Subcutaneous adipose tissue (tissue), 4 donors: ENCODE data around the gene ACE. TPM values are rescaled to one million over a fixed set of nuclear protein-coding genes. Genes with fewer than 3 reads are reported as not detected.

ENCODE experiments used
- total RNA-seq, 4 donors: library from RNA; depleted of rRNA; stranded (reverse); fragments of >200 nt; gene quantifications; one replicate each; pipeline ENCODE4 v1.1.0, GENCODE V29; 2016
- TF ChIP-seq, protein P1 (sequence below): fragments of 450-650 bp; IDR thresholded peaks from one replicate; pipeline ENCODE4 v1.5.1; 2016; ENCODE audit warnings: low read depth, mild to moderate bottlenecking, control low read depth, antibody characterized with exemption, moderate library complexity

Gene ACE
- total RNA-seq, 4 donors from 2014 or later, result 5.7 to 95.2 (median 16.8) TPM

GRCh38 chr17:63504261-63504660, 27.4 kb downstream of the ACE start:
- TF ChIP-seq, protein P1, sequence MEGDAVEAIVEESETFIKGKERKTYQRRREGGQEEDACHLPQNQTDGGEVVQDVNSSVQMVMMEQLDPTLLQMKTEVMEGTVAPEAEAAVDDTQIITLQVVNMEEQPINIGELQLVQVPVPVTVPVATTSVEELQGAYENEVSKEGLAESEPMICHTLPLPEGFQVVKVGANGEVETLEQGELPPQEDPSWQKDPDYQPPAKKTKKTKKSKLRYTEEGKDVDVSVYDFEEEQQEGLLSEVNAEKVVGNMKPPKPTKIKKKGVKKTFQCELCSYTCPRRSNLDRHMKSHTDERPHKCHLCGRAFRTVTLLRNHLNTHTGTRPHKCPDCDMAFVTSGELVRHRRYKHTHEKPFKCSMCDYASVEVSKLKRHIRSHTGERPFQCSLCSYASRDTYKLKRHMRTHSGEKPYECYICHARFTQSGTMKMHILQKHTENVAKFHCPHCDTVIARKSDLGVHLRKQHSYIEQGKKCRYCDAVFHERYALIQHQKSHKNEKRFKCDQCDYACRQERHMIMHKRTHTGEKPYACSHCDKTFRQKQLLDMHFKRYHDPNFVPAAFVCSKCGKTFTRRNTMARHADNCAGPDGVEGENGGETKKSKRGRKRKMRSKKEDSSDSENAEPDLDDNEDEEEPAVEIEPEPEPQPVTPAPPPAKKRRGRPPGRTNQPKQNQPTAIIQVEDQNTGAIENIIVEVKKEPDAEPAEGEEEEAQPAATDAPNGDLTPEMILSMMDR, result no peak

- TF ChIP-seq, protein P1, result no peak
Measured at GRCh38 chr17:63505341-63505740, 28.5 kb downstream of the ACE start.

GRCh38 chr17:63506627-63507026, 29.8 kb downstream of the ACE start:
- TF ChIP-seq, protein P1, result no peak

- TF ChIP-seq, protein P1, result no peak
Measured at GRCh38 chr17:63511331-63511730, 34.5 kb downstream of the ACE start.

- TF ChIP-seq, protein P1, result no peak
Measured at GRCh38 chr17:63512388-63512787, 35.5 kb downstream of the ACE start.

DNA sequence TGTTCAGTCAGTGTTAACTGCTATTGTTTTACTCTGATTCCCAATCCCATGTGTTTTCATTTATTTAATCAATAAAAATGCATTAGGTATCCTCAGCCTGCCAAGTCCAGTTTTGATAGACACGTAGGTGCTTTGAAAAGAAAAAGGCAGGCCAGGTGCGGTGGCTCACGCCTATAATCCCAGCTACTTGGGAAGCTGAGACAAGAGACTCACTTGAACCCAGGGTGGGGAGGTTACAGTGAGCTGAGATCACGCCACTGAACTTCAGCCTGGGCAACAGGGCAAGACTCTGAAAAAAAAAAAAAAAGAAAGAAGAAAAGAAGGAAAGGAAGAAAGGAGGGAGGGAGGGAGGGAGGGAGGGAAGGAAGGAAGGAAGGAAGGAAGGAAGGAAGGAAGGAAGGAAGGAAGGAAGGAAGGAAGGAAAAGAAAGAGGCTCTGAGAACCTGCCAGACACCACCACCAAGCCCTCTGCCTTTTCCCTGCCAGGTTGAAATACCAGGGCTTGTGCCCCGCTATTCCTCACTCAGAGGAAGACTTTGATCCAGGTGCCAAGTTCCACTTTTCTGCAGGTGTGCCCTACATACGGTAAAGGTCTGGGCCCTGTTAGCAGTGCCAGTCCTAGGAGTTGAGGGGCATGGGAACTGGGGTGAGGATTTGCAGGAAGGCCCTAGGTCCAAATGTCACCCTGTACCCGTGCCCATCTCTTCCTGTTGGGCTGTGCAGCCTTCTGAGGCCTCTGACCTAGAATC, 36.2 kb downstream of the ACE start:
- TF ChIP-seq, protein P1, result no peak

DNA sequence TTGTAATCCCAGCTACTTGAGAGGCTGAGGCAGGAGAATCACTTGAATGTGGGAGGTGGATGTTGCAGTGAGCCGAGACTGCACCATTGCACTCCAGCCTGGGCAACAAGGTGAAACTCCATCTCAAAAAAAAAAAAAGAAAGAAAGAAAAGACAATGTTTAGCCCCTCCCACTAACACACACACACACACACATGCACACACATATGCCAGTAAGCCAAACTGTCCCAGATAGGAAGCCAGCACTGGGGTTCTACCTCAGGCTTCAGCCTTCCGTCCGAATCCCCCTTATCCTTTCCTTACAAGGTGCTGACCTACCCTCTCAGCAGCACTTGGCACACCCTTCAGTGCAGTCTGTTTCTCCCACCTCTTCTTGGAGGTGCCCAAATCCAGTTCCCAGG, 37.6 kb downstream of the ACE start:
- TF ChIP-seq, protein P1, result no peak
